Panc1 (cell line): ENCODE results near the gene EPC1.

Experiments
- POLR2AphosphoS5 ChIP-seq: IDR thresholded peaks from 2 replicates; pipeline ENCODE4 v1.6.1; 2012; ENCODE audit warnings: mild to moderate bottlenecking, low read depth, low read length, moderate library complexity
- SIN3A ChIP-seq: IDR thresholded peaks from 2 replicates; pipeline ENCODE4 v1.6.1; 2012; ENCODE audit warnings: low read depth, mild to moderate bottlenecking, low read length, moderate library complexity, borderline replicate concordance; ENCODE audit not compliant: insufficient read depth
- TCF7L2 ChIP-seq: IDR thresholded peaks from 2 replicates; pipeline ENCODE4 v1.6.1; 2011; ENCODE audit warnings: mild to moderate bottlenecking, low read depth, low read length, inconsistent platforms
- TF ChIP-seq, protein P1 (sequence below): fragments of 450-650 bp; IDR thresholded peaks from 2 replicates; pipeline ENCODE4 v1.5.1; 2017; ENCODE audit warnings: mild to moderate bottlenecking
- TF ChIP-seq, protein P2 (sequence below), 2 experiments: IDR thresholded peaks; 2 replicates each; pipeline ENCODE4 v1.6.1; 2011 to 2012; ENCODE audit warnings: low read depth in 2 of 2, control low read depth in 1 of 2, low read length in 1 of 2, mild to moderate bottlenecking in 1 of 2, moderate library complexity in 1 of 2; ENCODE audit not compliant: insufficient read depth in 1 of 2

DNA sequence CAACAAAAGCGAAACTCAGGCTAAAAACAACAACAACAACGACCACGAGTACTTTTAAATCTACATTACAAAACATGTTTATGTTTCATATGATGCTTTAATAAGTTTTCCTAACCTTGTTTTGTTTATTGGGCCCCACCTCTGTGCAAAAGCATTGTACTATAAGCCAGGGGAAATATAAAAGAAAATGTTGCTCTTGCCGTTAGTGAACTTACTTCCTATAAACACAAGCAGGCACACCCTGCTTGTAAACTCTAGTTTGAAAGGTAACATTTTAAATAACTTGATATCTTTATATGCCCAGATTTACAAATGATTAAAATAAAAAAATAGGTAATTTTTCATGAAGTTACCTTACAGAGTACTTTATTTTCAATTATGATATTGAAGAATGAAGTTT lies 19.2 kb upstream of the EPC1 start:
- TF ChIP-seq POLR2AphosphoS5 (no peak), TCF7L2 (no peak), SIN3A (no peak)
- TF ChIP-seq, protein P1, sequence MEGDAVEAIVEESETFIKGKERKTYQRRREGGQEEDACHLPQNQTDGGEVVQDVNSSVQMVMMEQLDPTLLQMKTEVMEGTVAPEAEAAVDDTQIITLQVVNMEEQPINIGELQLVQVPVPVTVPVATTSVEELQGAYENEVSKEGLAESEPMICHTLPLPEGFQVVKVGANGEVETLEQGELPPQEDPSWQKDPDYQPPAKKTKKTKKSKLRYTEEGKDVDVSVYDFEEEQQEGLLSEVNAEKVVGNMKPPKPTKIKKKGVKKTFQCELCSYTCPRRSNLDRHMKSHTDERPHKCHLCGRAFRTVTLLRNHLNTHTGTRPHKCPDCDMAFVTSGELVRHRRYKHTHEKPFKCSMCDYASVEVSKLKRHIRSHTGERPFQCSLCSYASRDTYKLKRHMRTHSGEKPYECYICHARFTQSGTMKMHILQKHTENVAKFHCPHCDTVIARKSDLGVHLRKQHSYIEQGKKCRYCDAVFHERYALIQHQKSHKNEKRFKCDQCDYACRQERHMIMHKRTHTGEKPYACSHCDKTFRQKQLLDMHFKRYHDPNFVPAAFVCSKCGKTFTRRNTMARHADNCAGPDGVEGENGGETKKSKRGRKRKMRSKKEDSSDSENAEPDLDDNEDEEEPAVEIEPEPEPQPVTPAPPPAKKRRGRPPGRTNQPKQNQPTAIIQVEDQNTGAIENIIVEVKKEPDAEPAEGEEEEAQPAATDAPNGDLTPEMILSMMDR, result no peak
- TF ChIP-seq, protein P2, sequence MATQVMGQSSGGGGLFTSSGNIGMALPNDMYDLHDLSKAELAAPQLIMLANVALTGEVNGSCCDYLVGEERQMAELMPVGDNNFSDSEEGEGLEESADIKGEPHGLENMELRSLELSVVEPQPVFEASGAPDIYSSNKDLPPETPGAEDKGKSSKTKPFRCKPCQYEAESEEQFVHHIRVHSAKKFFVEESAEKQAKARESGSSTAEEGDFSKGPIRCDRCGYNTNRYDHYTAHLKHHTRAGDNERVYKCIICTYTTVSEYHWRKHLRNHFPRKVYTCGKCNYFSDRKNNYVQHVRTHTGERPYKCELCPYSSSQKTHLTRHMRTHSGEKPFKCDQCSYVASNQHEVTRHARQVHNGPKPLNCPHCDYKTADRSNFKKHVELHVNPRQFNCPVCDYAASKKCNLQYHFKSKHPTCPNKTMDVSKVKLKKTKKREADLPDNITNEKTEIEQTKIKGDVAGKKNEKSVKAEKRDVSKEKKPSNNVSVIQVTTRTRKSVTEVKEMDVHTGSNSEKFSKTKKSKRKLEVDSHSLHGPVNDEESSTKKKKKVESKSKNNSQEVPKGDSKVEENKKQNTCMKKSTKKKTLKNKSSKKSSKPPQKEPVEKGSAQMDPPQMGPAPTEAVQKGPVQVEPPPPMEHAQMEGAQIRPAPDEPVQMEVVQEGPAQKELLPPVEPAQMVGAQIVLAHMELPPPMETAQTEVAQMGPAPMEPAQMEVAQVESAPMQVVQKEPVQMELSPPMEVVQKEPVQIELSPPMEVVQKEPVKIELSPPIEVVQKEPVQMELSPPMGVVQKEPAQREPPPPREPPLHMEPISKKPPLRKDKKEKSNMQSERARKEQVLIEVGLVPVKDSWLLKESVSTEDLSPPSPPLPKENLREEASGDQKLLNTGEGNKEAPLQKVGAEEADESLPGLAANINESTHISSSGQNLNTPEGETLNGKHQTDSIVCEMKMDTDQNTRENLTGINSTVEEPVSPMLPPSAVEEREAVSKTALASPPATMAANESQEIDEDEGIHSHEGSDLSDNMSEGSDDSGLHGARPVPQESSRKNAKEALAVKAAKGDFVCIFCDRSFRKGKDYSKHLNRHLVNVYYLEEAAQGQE (IDR thresholded peaks at IDR 0.05; ENCODE audit: insufficient read depth in 1 of 2, low read depth in 2 of 2, low read length in 1 of 2), result no peak
